Fibroblast of mammary gland (primary cell): Measurements from ENCODE around the gene VPS54.
"Not testable (repeated sequence)": the region's sequence is repeated elsewhere in the genome, so short reads cannot be mapped to it uniquely, and the experiment has no call there.

Source experiments
- DNase-seq: peaks from one replicate; pipeline ENCODE4 v3.0.0-alpha.2; 2010; ENCODE audit warnings: low read depth
- H3K4me3 ChIP-seq: 2 replicates; pipeline ENCODE4 v1.5.1; 2011; ENCODE audit warnings: low read depth, mild to moderate bottlenecking, low read length, moderate library complexity; ENCODE audit not compliant: control insufficient read depth
- CTCF ChIP-seq: conservative IDR thresholded peaks from 2 replicates; pipeline ENCODE4 v1.5.1; 2011; ENCODE audit warnings: low read depth, low read length, inconsistent platforms; ENCODE audit not compliant: control insufficient read depth, insufficient read depth

VPS54 gene

DNA sequence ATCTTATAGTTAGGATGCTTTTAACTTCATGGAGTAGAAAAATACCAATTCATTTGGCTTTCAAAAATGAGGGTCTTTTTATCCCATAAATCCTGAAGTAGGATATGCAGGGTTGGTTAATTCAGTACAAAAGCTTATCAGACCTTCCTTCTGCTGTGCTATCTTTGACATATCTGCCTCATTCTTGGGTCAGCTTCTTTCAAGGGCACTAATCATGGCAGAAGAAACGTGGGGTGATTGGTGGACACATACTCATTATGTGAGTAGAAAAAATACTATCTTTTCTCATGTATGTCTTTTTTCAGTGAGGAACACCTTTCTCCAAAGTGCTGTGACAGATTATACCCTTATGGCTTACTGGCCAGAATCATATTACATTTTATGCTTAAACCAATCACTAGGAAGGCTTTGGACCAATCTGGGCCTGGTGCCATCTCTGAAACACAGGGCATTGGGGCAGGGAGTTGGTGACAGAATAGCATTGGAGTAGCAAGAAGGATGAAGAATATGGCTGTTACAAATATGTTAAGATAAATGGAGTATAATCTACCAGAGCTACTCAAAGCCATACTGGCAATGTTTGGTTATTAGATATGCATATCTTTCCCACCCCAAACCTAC is 167.4 kb downstream of the VPS54 start:
- no peak for DNase-seq
- TF ChIP-seq CTCF = no peak

DNA sequence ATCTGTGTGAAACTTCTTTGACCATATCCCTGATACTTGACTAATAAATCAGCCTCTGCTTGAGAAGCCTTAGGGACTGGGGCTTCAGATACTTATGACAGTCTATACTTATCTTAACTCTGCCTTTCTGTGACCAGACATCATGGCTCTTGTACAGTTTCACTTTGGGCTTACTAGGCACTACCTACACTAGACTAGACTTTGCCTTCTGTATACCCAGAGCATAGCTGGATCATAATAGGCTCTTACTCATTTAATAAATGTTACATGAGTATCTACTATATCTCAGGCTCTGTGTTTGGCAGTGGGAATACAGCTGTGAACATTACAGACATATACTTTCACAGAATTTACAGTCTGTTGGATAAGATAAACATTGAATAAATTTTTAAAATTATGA is 168.6 kb downstream of the VPS54 start:
- no peak for DNase-seq
- no peak for TF ChIP-seq CTCF
- H3K4me3 ChIP-seq = no peak overlapping the region

More for the DNA sequence above, 167.4 kb downstream of the VPS54 start:
- no peak overlapping the region for H3K4me3 ChIP-seq

- no peak for TF ChIP-seq CTCF
- no peak overlapping the region for H3K4me3 ChIP-seq
- no peak for DNase-seq
Measured at GRCh38 chr2:63850204-63850571, 169.0 kb downstream of the VPS54 start.

DNA sequence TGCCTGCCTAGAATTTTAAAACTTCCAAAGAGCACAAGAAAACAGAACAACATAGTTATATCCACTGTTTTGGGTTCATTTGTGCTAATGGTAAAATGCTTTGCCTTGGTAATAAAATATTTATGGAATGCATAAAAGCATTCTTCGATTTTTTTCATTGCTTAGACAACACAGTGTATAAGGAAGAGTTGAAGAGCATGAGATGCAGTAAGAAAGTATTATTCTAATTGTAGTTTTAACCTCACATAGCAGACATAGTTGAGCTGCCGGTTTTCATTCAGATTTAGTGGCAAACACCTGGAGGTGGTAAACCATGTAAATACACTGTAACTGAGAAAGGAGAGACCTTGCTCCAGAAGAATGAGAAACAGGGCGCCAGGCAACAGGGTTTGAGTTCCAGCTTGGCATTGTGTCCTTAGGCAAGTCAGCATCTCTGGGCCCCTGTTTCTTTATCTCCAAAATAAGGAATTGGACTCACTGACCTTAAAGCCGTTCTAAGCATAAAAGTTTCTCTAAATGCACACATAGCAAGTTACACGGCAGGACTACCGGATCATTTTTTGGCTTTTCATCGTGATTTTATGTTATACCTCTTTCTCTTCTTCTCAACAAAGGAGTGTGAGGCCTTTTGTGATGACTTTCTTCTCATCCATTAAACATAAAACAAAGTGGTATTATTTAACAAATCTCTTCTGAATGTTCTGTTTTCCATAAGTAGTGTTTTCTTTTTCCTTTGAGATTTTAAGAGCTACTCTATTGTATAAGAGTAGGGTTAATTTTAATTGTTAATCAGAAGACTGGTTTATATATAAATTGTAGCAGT is 169.6 kb downstream of the VPS54 start:
- no peak for TF ChIP-seq CTCF
- no peak overlapping the region for H3K4me3 ChIP-seq
- no peak for DNase-seq

- not testable (repeated sequence) for H3K4me3 ChIP-seq, DNase-seq
Measured at GRCh38 chr2:63847571-63847970, 171.7 kb downstream of the VPS54 start.

GRCh38 chr2:63846487-63846886 is 172.7 kb downstream of the VPS54 start:
- DNase-seq = peak; percentile 33
- H3K4me3 ChIP-seq = no peak overlapping the region
- no peak for TF ChIP-seq CTCF

DNA sequence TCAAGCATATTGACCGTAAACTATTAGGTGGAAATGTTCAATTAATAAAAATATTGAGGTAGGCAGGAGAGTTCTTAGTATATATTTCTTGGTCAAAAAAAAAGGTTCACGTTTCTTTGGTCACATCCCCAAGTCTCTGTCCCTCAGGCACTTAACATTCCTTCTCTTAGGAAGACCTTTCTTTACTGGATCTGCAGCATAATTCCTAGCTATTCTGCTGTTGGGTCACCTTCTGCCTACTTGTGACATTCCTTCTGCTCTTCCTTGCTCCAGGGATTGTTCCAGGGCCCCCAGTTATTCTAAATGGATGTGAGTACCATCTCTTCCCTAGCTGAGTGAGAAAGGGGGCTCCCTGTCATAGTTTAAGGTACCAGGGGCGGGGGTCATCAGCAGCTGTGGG is 173.4 kb downstream of the VPS54 start:
- no peak for DNase-seq
- no peak overlapping the region for H3K4me3 ChIP-seq
- no peak for TF ChIP-seq CTCF
